NCI-H82 treated with DMSO at 0.1 percent for 48 hours (cell line): ENCODE results near the gene VWA8.

Source experiments
- DNase-seq: peaks from one replicate; lab custom pipeline; 2025; ENCODE audit not compliant: unreplicated experiment; lab: John Stamatoyannopoulos, UW

Gene VWA8

GRCh38 chr13:41694545-41695301 lies 266.2 kb downstream of the VWA8 start:
- no peak for DNase-seq

GRCh38 chr13:41693434-41693833 lies 267.5 kb downstream of the VWA8 start:
- no peak for DNase-seq

GRCh38 chr13:41691274-41691673 lies 269.6 kb downstream of the VWA8 start:
- no peak for DNase-seq

GRCh38 chr13:41682766-41683165 lies 278.1 kb downstream of the VWA8 start:
- DNase-seq = no peak

DNA sequence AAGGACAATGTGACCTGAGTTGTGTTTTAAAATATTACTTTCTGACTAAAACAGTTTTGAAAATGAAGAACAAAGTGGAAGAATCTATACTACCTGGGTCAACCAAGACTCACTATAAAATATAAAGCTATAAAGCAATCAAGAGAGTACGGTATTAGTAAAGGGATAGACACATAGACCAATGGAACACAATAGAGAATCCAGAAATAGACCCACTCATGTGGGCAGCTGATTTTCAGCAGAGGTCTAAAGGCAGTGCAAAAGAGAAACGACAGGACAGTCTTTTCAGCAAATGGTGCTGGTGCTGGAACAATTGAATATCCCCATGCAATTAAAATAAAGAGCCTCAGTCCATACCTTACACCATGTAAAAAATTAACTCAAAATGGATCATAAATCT lies 278.9 kb downstream of the VWA8 start:
- no peak for DNase-seq

DNA sequence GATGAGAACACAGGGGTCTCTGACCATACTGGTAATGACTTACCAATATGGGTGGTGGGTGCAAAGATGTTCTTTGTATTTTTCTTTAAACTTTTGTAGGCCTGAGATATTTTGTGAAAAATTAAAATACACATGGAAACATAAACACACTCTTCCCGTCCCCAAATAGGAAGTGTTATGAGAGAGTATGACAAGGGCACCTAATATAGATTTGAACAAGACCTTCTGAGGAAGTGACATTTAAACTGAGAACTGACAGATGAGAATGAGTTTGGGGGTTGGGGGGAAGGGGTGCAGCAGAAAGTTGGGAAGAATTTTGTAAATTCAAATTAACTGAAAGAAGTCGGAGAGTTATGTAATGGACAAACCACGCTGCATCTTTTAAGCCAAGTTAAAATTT lies 279.3 kb downstream of the VWA8 start:
- no peak for DNase-seq

- no peak for DNase-seq
These were observed 280.0 kb downstream of the VWA8 start for GRCh38 chr13:41680900-41681299.

- no peak for DNase-seq
These were observed 282.1 kb downstream of the VWA8 start for GRCh38 chr13:41678848-41679247.

- no peak for DNase-seq
These were observed 282.7 kb downstream of the VWA8 start for GRCh38 chr13:41678249-41678648.

GRCh38 chr13:41675306-41675705 lies 285.6 kb downstream of the VWA8 start:
- DNase-seq = no peak

- DNase-seq = no peak
These were observed 286.7 kb downstream of the VWA8 start for GRCh38 chr13:41674246-41674645.

DNA sequence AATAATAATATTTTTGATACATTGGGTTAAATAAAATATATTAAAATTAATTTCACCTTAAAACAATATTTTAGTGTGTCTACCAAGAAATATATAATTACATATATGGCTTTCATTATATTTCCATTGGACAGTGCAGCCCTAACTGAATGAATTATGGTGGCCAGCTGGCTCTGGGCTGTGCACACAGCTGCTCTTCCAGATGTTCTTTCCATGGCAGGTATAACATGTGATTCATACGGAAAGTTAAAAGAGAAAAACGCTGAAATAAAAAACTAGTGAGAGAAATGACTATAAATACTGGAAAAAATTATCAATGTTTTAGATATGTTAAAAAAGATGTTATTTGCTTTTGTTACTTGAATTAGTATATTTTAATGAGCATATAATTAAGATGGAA lies 287.3 kb downstream of the VWA8 start:
- DNase-seq = no peak

DNA sequence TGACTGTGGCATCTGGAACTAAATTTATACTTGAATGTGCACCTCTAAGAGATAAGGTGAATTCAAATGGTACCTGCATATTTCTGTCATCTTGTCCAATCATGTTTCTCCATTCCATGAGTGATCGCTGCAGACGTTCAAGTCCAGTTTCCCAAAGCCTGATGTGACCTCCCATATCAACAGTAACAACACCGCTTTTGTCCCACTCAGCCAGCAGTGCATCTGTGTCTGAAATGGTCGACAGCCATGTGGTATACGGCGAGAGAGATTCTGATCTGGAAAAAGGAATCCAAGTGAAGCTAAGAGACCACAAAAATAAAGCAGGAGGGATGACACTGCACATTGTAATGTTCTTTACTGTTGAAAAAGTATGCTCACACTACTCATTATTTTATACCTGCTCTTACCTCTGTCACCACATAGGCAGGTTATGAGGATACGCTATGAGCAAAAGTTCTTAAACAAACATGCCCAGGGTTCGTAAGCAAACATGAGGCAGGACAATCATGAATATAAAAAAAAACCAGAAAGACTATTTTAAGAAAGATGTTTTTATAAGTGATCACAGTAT lies 290.0 kb downstream of the VWA8 start:
- no peak for DNase-seq

DNA sequence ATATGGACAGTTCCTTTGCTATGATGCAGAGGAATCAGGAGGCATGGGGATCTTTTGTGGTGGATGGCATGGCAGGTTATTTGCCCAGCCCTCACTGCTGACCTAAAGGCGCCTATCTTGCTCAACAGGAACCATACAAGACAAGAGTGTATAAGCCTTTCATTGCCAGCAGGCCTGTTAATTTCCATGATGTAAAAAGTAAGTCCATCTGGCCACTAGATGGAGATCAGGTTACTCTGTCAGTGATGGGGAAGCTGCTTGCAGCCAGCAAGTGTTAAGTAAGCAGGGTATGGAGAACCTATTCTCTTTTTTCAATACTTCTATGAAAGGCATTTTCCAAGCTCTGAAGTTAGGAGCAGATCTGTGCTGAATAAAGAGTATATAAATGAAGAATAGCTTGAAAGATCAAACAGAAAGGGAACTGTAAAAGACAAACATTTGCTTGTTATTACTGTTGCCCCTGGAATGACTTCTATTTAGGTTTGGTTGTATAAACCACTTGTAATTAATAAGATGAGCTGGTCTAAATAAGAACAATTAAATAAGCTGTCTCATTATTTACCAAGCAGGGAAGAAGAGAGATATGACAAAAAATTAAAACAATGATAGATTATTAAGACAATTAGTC lies 292.7 kb downstream of the VWA8 start:
- peak; percentile 83 for DNase-seq

DNA sequence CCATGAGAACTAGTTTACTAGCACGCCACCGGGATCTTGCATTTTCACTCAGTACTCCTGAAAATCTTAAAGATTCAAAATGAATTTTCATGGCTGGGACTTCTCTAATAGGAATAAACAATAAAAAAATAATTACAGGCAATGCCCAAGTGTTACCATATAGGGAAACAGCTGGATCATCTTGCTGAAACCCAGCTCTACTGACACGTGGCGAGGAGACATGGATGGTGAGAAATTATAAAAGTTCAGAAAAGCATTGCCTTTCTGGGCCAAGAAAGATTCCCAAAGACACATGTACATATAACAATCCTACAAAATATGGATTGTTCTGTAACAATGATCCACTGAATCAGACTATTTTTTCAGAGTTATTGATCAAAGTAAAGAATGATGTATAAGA lies 294.3 kb downstream of the VWA8 start:
- DNase-seq = no peak

GRCh38 chr13:41660411-41660810 lies 300.5 kb downstream of the VWA8 start:
- no peak for DNase-seq

GRCh38 chr13:41658057-41658661 lies 302.8 kb downstream of the VWA8 start:
- DNase-seq = no peak

- DNase-seq = no peak
These were observed 304.9 kb downstream of the VWA8 start for GRCh38 chr13:41655997-41656396.

- no peak for DNase-seq
These were observed 306.1 kb downstream of the VWA8 start for GRCh38 chr13:41654796-41655195.

DNA sequence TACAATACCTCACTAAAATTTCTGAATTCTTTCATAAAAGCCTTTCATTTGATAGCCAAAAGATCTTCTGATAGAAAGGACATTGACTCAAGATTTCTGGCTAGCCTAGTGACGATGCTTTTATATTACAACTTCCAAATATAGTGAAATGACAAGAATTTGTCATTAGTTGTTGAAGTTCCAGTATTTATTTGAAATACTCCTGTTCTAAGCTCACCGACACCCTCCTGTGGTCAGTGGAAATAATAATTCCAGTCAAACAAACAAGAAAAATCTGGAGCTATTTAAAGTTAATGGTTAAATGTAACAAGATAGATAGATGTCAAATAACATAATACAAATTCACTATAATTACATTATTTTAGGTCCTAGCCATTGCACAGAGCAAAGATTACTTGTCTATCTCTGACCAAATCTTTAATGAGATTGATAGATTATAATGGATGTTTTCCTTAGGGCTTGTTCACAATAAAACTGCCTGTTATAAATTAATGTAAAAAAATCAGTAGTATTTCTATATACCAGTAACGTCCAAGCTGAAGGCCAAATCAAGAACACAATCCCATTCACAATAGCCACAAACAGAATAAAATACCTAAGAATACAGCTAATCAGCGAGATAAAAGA lies 308.1 kb downstream of the VWA8 start:
- DNase-seq = peak; percentile 23

GRCh38 chr13:41651413-41652058 lies 309.4 kb downstream of the VWA8 start:
- no peak for DNase-seq
